H1 (cell line): ENCODE results near the gene CDCA5.

Experiments
- ATF2 ChIP-seq: IDR thresholded peaks from 2 replicates; pipeline ENCODE4 v1.6.1; 2012; ENCODE audit warnings: low read length, inconsistent platforms
- CHD1 ChIP-seq: IDR thresholded peaks from 2 replicates; pipeline ENCODE4 v1.6.1; 2012; ENCODE audit warnings: low read depth, low read length, improper control_type of control experiment
- EP300 ChIP-seq, 2 experiments: IDR thresholded peaks; 1 replicate in 1 of 2; 2 replicates in 1 of 2; pipeline ENCODE4 v1.6.1; 2011 to 2012; ENCODE audit warnings: low read depth in 2 of 2, low read length in 2 of 2, mild to moderate bottlenecking in 2 of 2, borderline replicate concordance in 1 of 2, inconsistent platforms in 1 of 2, moderate library complexity in 1 of 2
- HDAC6 ChIP-seq: IDR thresholded peaks from one replicate; pipeline ENCODE4 v1.7.1; 2012; ENCODE audit warnings: low read depth, mild to moderate bottlenecking, inconsistent platforms, low read length, moderate library complexity
- JUN ChIP-seq: IDR thresholded peaks from 2 replicates; pipeline ENCODE4 v1.6.1; 2011; ENCODE audit warnings: low read depth, mild to moderate bottlenecking, improper control_type of control experiment, low read length
- POLR2A ChIP-seq, 2 experiments: IDR thresholded peaks; 1 replicate in 1 of 2; 2 replicates in 1 of 2; pipeline ENCODE4 v1.6.1; 2011; ENCODE audit warnings: low read depth in 2 of 2, low read length in 2 of 2, mild to moderate bottlenecking in 2 of 2; ENCODE audit errors: control extremely low read depth in 1 of 2
- RAD21 ChIP-seq, 2 experiments: IDR thresholded peaks in 1 of 2; conservative IDR thresholded peaks in 1 of 2; 2 replicates each; pipeline ENCODE4 v1.6.1; 2011; ENCODE audit warnings: low read depth in 2 of 2, low read length in 2 of 2, improper control_type of control experiment in 1 of 2, inconsistent platforms in 1 of 2, mild to moderate bottlenecking in 1 of 2, moderate library complexity in 1 of 2
- SP1 ChIP-seq: IDR thresholded peaks from 2 replicates; pipeline ENCODE4 v1.6.1; 2011; ENCODE audit warnings: low read depth, low read length
- TF ChIP-seq, protein P1 (sequence below), 3 experiments: IDR thresholded peaks; 1 replicate in 2 of 3; 2 replicates in 1 of 3; pipeline versions ENCODE4 v1.5.1 to v1.6.1; 2011; ENCODE audit warnings: low read length in 3 of 3, mild to moderate bottlenecking in 3 of 3, inconsistent platforms in 2 of 3, low read depth in 1 of 3, moderate library complexity in 1 of 3; ENCODE audit not compliant: insufficient read depth in 1 of 3; ENCODE audit errors: control extremely low read depth in 1 of 3

- TF ChIP-seq SP1 (no peak), HDAC6 (no peak), CHD1 (no peak), JUN (no peak), EP300 (IDR thresholded peaks at IDR 0.05; ENCODE audit: borderline replicate concordance in 1 of 2, low read depth in 2 of 2, low read length in 2 of 2) (no peak), RAD21 (IDR thresholded peaks at IDR 0.05 in 1 of 2, conservative IDR thresholded peaks at IDR 0.05 in 1 of 2; ENCODE audit: low read depth in 2 of 2, low read length in 2 of 2) (peak; percentile 60 to 69), POLR2A (IDR thresholded peaks at IDR 0.05; ENCODE audit: control extremely low read depth in 1 of 2, low read depth in 2 of 2, low read length in 2 of 2) (no peak), ATF2 (no peak)
- TF ChIP-seq, protein P1, sequence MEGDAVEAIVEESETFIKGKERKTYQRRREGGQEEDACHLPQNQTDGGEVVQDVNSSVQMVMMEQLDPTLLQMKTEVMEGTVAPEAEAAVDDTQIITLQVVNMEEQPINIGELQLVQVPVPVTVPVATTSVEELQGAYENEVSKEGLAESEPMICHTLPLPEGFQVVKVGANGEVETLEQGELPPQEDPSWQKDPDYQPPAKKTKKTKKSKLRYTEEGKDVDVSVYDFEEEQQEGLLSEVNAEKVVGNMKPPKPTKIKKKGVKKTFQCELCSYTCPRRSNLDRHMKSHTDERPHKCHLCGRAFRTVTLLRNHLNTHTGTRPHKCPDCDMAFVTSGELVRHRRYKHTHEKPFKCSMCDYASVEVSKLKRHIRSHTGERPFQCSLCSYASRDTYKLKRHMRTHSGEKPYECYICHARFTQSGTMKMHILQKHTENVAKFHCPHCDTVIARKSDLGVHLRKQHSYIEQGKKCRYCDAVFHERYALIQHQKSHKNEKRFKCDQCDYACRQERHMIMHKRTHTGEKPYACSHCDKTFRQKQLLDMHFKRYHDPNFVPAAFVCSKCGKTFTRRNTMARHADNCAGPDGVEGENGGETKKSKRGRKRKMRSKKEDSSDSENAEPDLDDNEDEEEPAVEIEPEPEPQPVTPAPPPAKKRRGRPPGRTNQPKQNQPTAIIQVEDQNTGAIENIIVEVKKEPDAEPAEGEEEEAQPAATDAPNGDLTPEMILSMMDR (IDR thresholded peaks at IDR 0.05; ENCODE audit: control extremely low read depth in 1 of 3, insufficient read depth in 1 of 3, low read depth in 1 of 3, low read length in 3 of 3) = peak; percentile 65 to 83 (median 68)
Observed at GRCh38 chr11:65060913-65061408, 22.9 kb downstream of the CDCA5 start.
